ENCODE measurements around the gene ZSCAN12. TPM values are rescaled to one million over a fixed set of nuclear protein-coding genes. Genes with fewer than 3 reads are reported as not detected.
"Not testable (repeated sequence)": the region's sequence is repeated elsewhere in the genome, so short reads cannot be mapped to it uniquely, and the experiment has no call there.

ZSCAN12 gene
- 1 to 10 TPM; 6.9 to 7.6 TPM for total RNA-seq

- ChIA-PET CTCF (interaction anchor here (0.6 to 4.5 kb wide), 3 partner anchors 17 to 118 kb away, joined by 3 to 21 read pairs (median 3); partner anchors contain the start of gene PGBD1), POLR2A (interaction anchor here (0.7 to 0.9 kb wide), 2 partner anchors 16 to 132 kb away, joined by 3 read pairs; no protein-coding TSS in a partner anchor)
- Mint-ChIP-seq H3K4me3 (peak within 1 kb of the TSS; percentile 89), H3K36me3 (ENCODE audit: low read depth) (peaks cover 28% of the 10 kb centered on the region), H3K27me3 (peaks cover 15% of the 10 kb centered on the region), H3K9me3 (ENCODE audit: low read depth) (no peaks in the 10 kb centered on the region), H3K4me1 (peaks cover 42% of the 10 kb centered on the region), H3K27ac (peak within 1 kb of the TSS; percentile 92)
- peak; percentile 91 for ATAC-seq
- DNase-seq = peak; percentile 92
- intact Hi-C loops (cut with DNase I, micrococcal nuclease) = loop anchor here (1.0 to 5.0 kb wide), 13 partner anchors 9 to 319 kb away; partner anchors contain the start of genes ZSCAN23 (in 2 of the 2), ZKSCAN3 (in 1 of the 2), ZKSCAN4 (in 1 of the 2) and ZNF165 (in 1 of the 2)
Measured at GRCh38 chr6:28399350-28400121, at the start of gene ZSCAN12. ZSCAN12 (minus strand) TSS chr6:28399747; CDS start chr6:28398405, 1,342 bp downstream.

- DNase-seq (no peak), ATAC-seq (no peak)
- Mint-ChIP-seq H3K9me3 (ENCODE audit: low read depth) (peaks cover 9% of the 10 kb centered on the region), H3K36me3 (ENCODE audit: low read depth) (no peaks in the 10 kb centered on the region), H3K27me3 (peaks cover 16% of the 10 kb centered on the region), H3K4me3 (no peak overlapping the region), H3K27ac (no peak overlapping the region), H3K4me1 (peaks cover 22% of the 10 kb centered on the region)
- ChIA-PET POLR2A (no interaction called here), CTCF (interaction anchor here (0.8 to 1.1 kb wide), 2 partner anchors 305 to 345 kb away, joined by 3 read pairs; no protein-coding TSS in a partner anchor)
- intact Hi-C loops (cut with DNase I, micrococcal nuclease) = no loop called here
Measured at GRCh38 chr6:28449056-28449455, 49.5 kb upstream of the ZSCAN12 start.

- CTCF ChIA-PET; DNase-seq; H3K27ac Mint-ChIP-seq; H3K36me3 Mint-ChIP-seq (ENCODE audit: low read depth); ATAC-seq; intact Hi-C loops (cut with DNase I, micrococcal nuclease); POLR2A ChIA-PET: not testable (repeated sequence)
- H3K4me1 Mint-ChIP-seq = peaks cover 34% of the 10 kb centered on the region
- peaks cover 10% of the 10 kb centered on the region for H3K9me3 Mint-ChIP-seq (ENCODE audit: low read depth)
- peak overlapping the region; percentile 71 for H3K4me3 Mint-ChIP-seq
- peaks cover 16% of the 10 kb centered on the region for H3K27me3 Mint-ChIP-seq
Measured at GRCh38 chr6:28447512-28447906, 48.0 kb upstream of the ZSCAN12 start.

GRCh38 chr6:28446818-28447511 lies 47.4 kb upstream of the ZSCAN12 start:
- ATAC-seq (no peak), DNase-seq (peak; percentile 18)
- Mint-ChIP-seq H3K36me3 (ENCODE audit: low read depth) (peaks cover 2% of the 10 kb centered on the region), H3K27me3 (peaks cover 16% of the 10 kb centered on the region), H3K27ac (peak overlapping the region; percentile 56), H3K4me3 (peak overlapping the region; percentile 71), H3K9me3 (ENCODE audit: low read depth) (peaks cover 10% of the 10 kb centered on the region), H3K4me1 (peaks cover 37% of the 10 kb centered on the region)
- intact Hi-C loops (cut with DNase I, micrococcal nuclease) = no loop called here
- ChIA-PET POLR2A (no interaction called here), CTCF (no interaction called here)

GRCh38 chr6:28444759-28445158 lies 45.2 kb upstream of the ZSCAN12 start:
- DNase-seq = peak; percentile 67
- intact Hi-C loops (cut with DNase I, micrococcal nuclease) = loop anchor here in 1 of 2 experiments (5.0 kb wide), 2 partner anchors 143 to 1057 kb away; partner anchors contain the start of gene ZNF391
- H3K36me3 Mint-ChIP-seq (ENCODE audit: low read depth); H3K4me3 Mint-ChIP-seq; ATAC-seq; H3K27ac Mint-ChIP-seq: not testable (repeated sequence)
- H3K27me3 Mint-ChIP-seq = peaks cover 16% of the 10 kb centered on the region
- peaks cover 10% of the 10 kb centered on the region for H3K9me3 Mint-ChIP-seq (ENCODE audit: low read depth)
- POLR2A ChIA-PET = interaction anchor here (0.8 kb wide), 1 partner anchor 418 kb away, joined by 6 read pairs; no protein-coding TSS in a partner anchor
- H3K4me1 Mint-ChIP-seq = peaks cover 37% of the 10 kb centered on the region
- CTCF ChIA-PET = interaction anchor here (0.6 kb wide), 1 partner anchor 61 kb away, joined by 3 read pairs; no protein-coding TSS in a partner anchor

- peak within 1 kb of the TSS; percentile 91 for H3K27ac Mint-ChIP-seq
- H3K4me3 Mint-ChIP-seq = peak within 1 kb of the TSS; percentile 96
- peaks cover 10% of the 10 kb centered on the region for H3K9me3 Mint-ChIP-seq (ENCODE audit: low read depth)
- intact Hi-C loops (cut with DNase I, micrococcal nuclease) = loop anchor here (1.0 to 5.0 kb wide), 8 partner anchors 17 to 1056 kb away; partner anchors contain the start of genes ZSCAN12 (in 2 of the 2), ZNF165 (in 1 of the 2), ZNF391 (in 1 of the 2) and ZSCAN31 (in 1 of the 2)
- peaks cover 16% of the 10 kb centered on the region for H3K27me3 Mint-ChIP-seq
- POLR2A ChIA-PET = interaction anchor here (0.5 to 1.2 kb wide), 2 partner anchors 17 to 577 kb away, joined by 3 to 4 read pairs; no protein-coding TSS in a partner anchor
- H3K36me3 Mint-ChIP-seq (ENCODE audit: low read depth) = peaks cover 2% of the 10 kb centered on the region
- DNase-seq = peak; percentile 91
- peak; percentile 92 for ATAC-seq
- CTCF ChIA-PET = interaction anchor here (0.5 kb wide), 1 partner anchor 13 kb away, joined by 3 read pairs; no protein-coding TSS in a partner anchor
- H3K4me1 Mint-ChIP-seq = peaks cover 32% of the 10 kb centered on the region
Measured at GRCh38 chr6:28443112-28443773, 43.7 kb upstream of the ZSCAN12 start, which contains the start of gene ZSCAN23. ZSCAN23 (minus strand) TSS chr6:28443491; CDS start chr6:28436266, 7,225 bp downstream.

GRCh38 chr6:28442586-28442985 lies 43.0 kb upstream of the ZSCAN12 start:
- H3K27ac Mint-ChIP-seq = peak overlapping the region; percentile 91

GRCh38 chr6:28436404-28436803 lies 36.9 kb upstream of the ZSCAN12 start:
- Mint-ChIP-seq H3K4me3 (no peak overlapping the region), H3K27me3 (no peaks in the 10 kb centered on the region)

More at GRCh38 chr6:28442586-28442985, 43.0 kb upstream of the ZSCAN12 start:
- H3K27me3 Mint-ChIP-seq = peaks cover 16% of the 10 kb centered on the region
- peaks cover 32% of the 10 kb centered on the region for H3K4me1 Mint-ChIP-seq
- ChIA-PET CTCF (interaction anchor here (0.5 kb wide), 1 partner anchor 12 kb away, joined by 3 read pairs; no protein-coding TSS in a partner anchor), POLR2A (interaction anchor here (1.2 kb wide), 1 partner anchor 17 kb away, joined by 3 read pairs; no protein-coding TSS in a partner anchor)
- ATAC-seq (no peak), DNase-seq (no peak)
- peaks cover 2% of the 10 kb centered on the region for H3K36me3 Mint-ChIP-seq (ENCODE audit: low read depth)
- peaks cover 10% of the 10 kb centered on the region for H3K9me3 Mint-ChIP-seq (ENCODE audit: low read depth)
- intact Hi-C loops (cut with DNase I, micrococcal nuclease) = loop anchor here in 1 of 2 experiments (2.0 to 5.0 kb wide), 4 partner anchors 106 to 1055 kb away; partner anchors contain the start of genes ZNF165, ZNF391 and ZSCAN31
- H3K4me3 Mint-ChIP-seq = peak overlapping the region; percentile 96

GRCh38 chr6:28433119-28433518 lies 33.6 kb upstream of the ZSCAN12 start:
- Mint-ChIP-seq H3K36me3 (ENCODE audit: low read depth) (peaks cover 7% of the 10 kb centered on the region), H3K9me3 (ENCODE audit: low read depth) (no peaks in the 10 kb centered on the region), H3K27ac (no peak overlapping the region), H3K27me3 (no peaks in the 10 kb centered on the region), H3K4me1 (peaks cover 6% of the 10 kb centered on the region), H3K4me3 (no peak overlapping the region)
- intact Hi-C loops (cut with DNase I, micrococcal nuclease) = no loop called here
- no peak for DNase-seq
- POLR2A ChIA-PET = no interaction called here
- CTCF ChIA-PET = no interaction called here
- no peak for ATAC-seq

More at GRCh38 chr6:28436404-28436803, 36.9 kb upstream of the ZSCAN12 start:
- CTCF ChIA-PET = no interaction called here
- H3K27ac Mint-ChIP-seq = no peak overlapping the region
- intact Hi-C loops (cut with DNase I, micrococcal nuclease) = no loop called here
- ATAC-seq (no peak), DNase-seq (no peak)
- POLR2A ChIA-PET = no interaction called here
- H3K36me3 Mint-ChIP-seq (ENCODE audit: low read depth) = peaks cover 3% of the 10 kb centered on the region
- H3K9me3 Mint-ChIP-seq (ENCODE audit: low read depth) = no peaks in the 10 kb centered on the region
- peaks cover 6% of the 10 kb centered on the region for H3K4me1 Mint-ChIP-seq

GRCh38 chr6:28429781-28430180 lies 30.2 kb upstream of the ZSCAN12 start:
- intact Hi-C loops (cut with DNase I, micrococcal nuclease) = no loop called here
- Mint-ChIP-seq H3K27me3 (no peaks in the 10 kb centered on the region), H3K9me3 (ENCODE audit: low read depth) (no peaks in the 10 kb centered on the region), H3K4me1 (peaks cover 13% of the 10 kb centered on the region), H3K4me3 (no peak overlapping the region), H3K36me3 (ENCODE audit: low read depth) (peaks cover 9% of the 10 kb centered on the region), H3K27ac (no peak overlapping the region)
- POLR2A ChIA-PET = no interaction called here
- ATAC-seq (no peak), DNase-seq (no peak)
- CTCF ChIA-PET = interaction anchor here (0.6 kb wide), 1 partner anchor 85 kb away, joined by 3 read pairs; no protein-coding TSS in a partner anchor

All from activated CD4-positive, alpha-beta T cell treated with anti-CD3 and anti-CD28 coated beads for 36 hours (primary cell).